ENCODE data around the gene SWI5. TPM values are rescaled to one million over a fixed set of nuclear protein-coding genes. Genes with fewer than 3 reads are reported as not detected.
"Not testable (repeated sequence)": the region's sequence is repeated elsewhere in the genome, so short reads cannot be mapped to it uniquely, and the experiment has no call there.

The SWI5 gene
- total and polyA plus RNA-seq, 9 of the 15 experiments (the other 6 are each of a cell fraction or from before 2014, with no cell fraction given): 62.8 to 133 (median 95.9) TPM

GRCh38 chr9:128279088-128280073 is 3.3 kb downstream of the SWI5 start:
- not testable (repeated sequence) for H3K9me3 ChIP-seq (replicated peaks; ENCODE audit: control insufficient read depth, insufficient read depth, low read depth, low read length); H4K20me1 ChIP-seq (replicated peaks; ENCODE audit: control insufficient read depth, insufficient read depth, low read length); H3K27me3 ChIP-seq (ENCODE audit: control insufficient read depth in 2 of 2, insufficient read depth in 2 of 2, low read length in 2 of 2); H3K9me1 ChIP-seq (ENCODE audit: control insufficient read depth, insufficient read depth, low read length); H3K36me3 ChIP-seq (ENCODE audit: control insufficient read depth, insufficient read depth, low read length); ATAC-seq; TF ChIP-seq ATF3 (IDR thresholded peaks at IDR 0.05)
- in situ Hi-C loops (cut with MboI) (loop anchor here (25.0 kb wide), 1 partner anchor 1508 kb away; no protein-coding TSS in a partner anchor), intact Hi-C loops (cut with micrococcal nuclease) (loop anchor here (5.0 to 10.0 kb wide), 3 partner anchors 87 to 405 kb away; partner anchors contain the start of genes CIZ1, PTGES2 and SET)
- Histone ChIP-seq H3K4me2 (ENCODE audit: insufficient read depth, low read length) (peak overlapping the region; percentile 69), H3K79me2 (ENCODE audit: control insufficient read depth, insufficient read depth, low read length) (peaks cover 29% of the 10 kb centered on the region), H3K4me1 (replicated peaks in 1 of 2; ENCODE audit: control insufficient read depth in 2 of 2, insufficient read depth in 2 of 2, low read length in 2 of 2) (peaks cover 35 to 49% of the 10 kb centered on the region in 2 experiments), H3K9ac (ENCODE audit: insufficient read depth in 1 of 2, low read depth in 2 of 2, low read length in 2 of 2) (peak overlapping the region; percentile 52 to 75), H3K27ac (ENCODE audit: extremely low read depth, low read depth, low read length) (peak overlapping the region; percentile 80), H2AFZ (ENCODE audit: low read depth, low read length) (peak overlapping the region; percentile 75), H3K4me3 (peak overlapping the region; percentile 13; the same call in 1 of the 2 replicates)
- POLR2A ChIA-PET: interaction anchor here (0.6 to 1.3 kb wide), 8 partner anchors 12 to 62 kb away, joined by 3 to 6 read pairs (median 3); no protein-coding TSS in a partner anchor
- BruUV-seq (replicated peaks): TSS peak; percentile 9
- CTCF ChIA-PET (ENCODE audit: low intra/inter-chr PET ratio): interaction anchor here (1.3 kb wide), 1 partner anchor 86 kb away, joined by 4 read pairs; no protein-coding TSS in a partner anchor
- FAIRE-seq (peak; percentile 74), DNase-seq (ENCODE audit: extremely low read depth in 1 of 4, low spot score in 3 of 4) (peak; percentile 66 to 93 (median 71))
- 16% methylated on average over 22 of the region's 22 CpGs for WGBS (ENCODE audit: insufficient coverage, low coverage, missing lambda C conversion rate)
- peak; percentile 85 for TF ChIP-seq ZNF277 (CRISPR knock-in tag; IDR thresholded peaks at IDR 0.05; ENCODE audit: borderline replicate concordance)
- TF ChIP-seq ZNF165 (CRISPR knock-in tag; IDR thresholded peaks at IDR 0.05; ENCODE audit: borderline replicate concordance): peak; percentile 77
- TF ChIP-seq EP300 (IDR thresholded peaks at IDR 0.05; ENCODE audit: low read length): 0 out of 2 replicates have a peak, but pooled peaks have one; percentile 39
- peak; percentile 50; the same call in 1 of the 2 replicates for TF ChIP-seq ZFP1 (CRISPR knock-in tag; IDR thresholded peaks at IDR 0.05)
- TF ChIP-seq NR2F6 (CRISPR knock-in tag; IDR thresholded peaks at IDR 0.05): peak; percentile 83; the same call in 1 of the 2 replicates
- TF ChIP-seq SMAD4 (CRISPR knock-in tag; conservative IDR thresholded peaks at IDR 0.05): peak; percentile 36
- TF ChIP-seq SMARCB1 (IDR thresholded peaks at IDR 0.05; ENCODE audit: insufficient read length, low read depth): peak; percentile 56
- 0 out of 2 replicates have a peak, but pooled peaks have one; percentile 57 for TF ChIP-seq ZNF347 (CRISPR knock-in tag; IDR thresholded peaks at IDR 0.05; ENCODE audit: low read depth)
- TF ChIP-seq ATF3 (CRISPR knock-in tag; conservative IDR thresholded peaks at IDR 0.05): peak; percentile 84
- TF ChIP-seq NFXL1 (CRISPR knock-in tag; IDR thresholded peaks at IDR 0.05): peak; percentile 75; the same call in 1 of the 2 replicates
- TF ChIP-seq POU5F1 (IDR thresholded peaks at IDR 0.05; ENCODE audit: borderline replicate concordance, low read depth, low read length, partially characterized antibody): peak; percentile 24
- peak; percentile 19; the same call in 1 of the 2 replicates for TF ChIP-seq PHF8 (IDR thresholded peaks at IDR 0.05; ENCODE audit: borderline replicate concordance, low read length)
- TF ChIP-seq TEAD1 (CRISPR knock-in tag; IDR thresholded peaks at IDR 0.05): peak in 1 of 2 experiments; percentile 57; a peak in 2 of 4 replicates
- TF ChIP-seq MAZ (CRISPR knock-in tag; conservative IDR thresholded peaks at IDR 0.05 in 1 of 2, IDR thresholded peaks at IDR 0.05 in 1 of 2): peak in 1 of 2 experiments; percentile 37; a peak in 2 of 4 replicates
- TF ChIP-seq KLF13 (tag; IDR thresholded peaks at IDR 0.05; ENCODE audit: borderline replicate concordance, low read depth): 0 out of 2 replicates have a peak, but pooled peaks have one; percentile 28
- peak; percentile 96 for TF ChIP-seq MAFF (IDR thresholded peaks at IDR 0.05; ENCODE audit: low read length)
- peak; percentile 85; the same call in 1 of the 2 replicates for TF ChIP-seq MTF1 (CRISPR knock-in tag; IDR thresholded peaks at IDR 0.05; ENCODE audit: borderline replicate concordance)
